Thyroid gland (tissue), 4 donors: ENCODE measurements around the gene CHST14. TPM values are rescaled to one million over a fixed set of nuclear protein-coding genes. Genes with fewer than 3 reads are reported as not detected.

Experiments used
- DNase-seq, 2 donors: peaks; one replicate each; pipeline ENCODE4 v3.0.0-alpha.2; 2019
- H3K27ac ChIP-seq, 3 donors: fragments of 200-600 bp; sonication (generic); 1 replicate in 2 of 3; 2 replicates in 1 of 3; pipeline ENCODE4 v1.5.1; 2016 to 2019; ENCODE audit warnings: mild to moderate bottlenecking in 1 of 3, moderate library complexity in 1 of 3
- H3K27me3 ChIP-seq: fragments of 200-600 bp; sonication (generic); one replicate; pipeline ENCODE4 v1.5.1; 2019
- H3K36me3 ChIP-seq, 2 donors: fragments of 200-600 bp; sonication (generic); one replicate each; pipeline ENCODE4 v1.5.1; 2016 to 2019
- H3K4me1 ChIP-seq, 2 donors: fragments of 200-600 bp; sonication (generic); one replicate each; pipeline ENCODE4 v1.5.1; 2017 to 2019
- H3K4me3 ChIP-seq, 3 donors: fragments of 200-600 bp; sonication (generic); replicated peaks in 1 of 3; 1 replicate in 2 of 3; 2 replicates in 1 of 3; pipeline ENCODE4 v1.5.1; 2016; ENCODE audit warnings: mild to moderate bottlenecking in 1 of 3
- H3K9me3 ChIP-seq: fragments of 200-600 bp; sonication (generic); one replicate; pipeline ENCODE4 v1.5.1; 2017
- POLR2A ChIP-seq, 2 donors: fragments of 450-650 bp; IDR thresholded peaks; one replicate each; pipeline ENCODE4 v1.6.1; 2017; ENCODE audit warnings: antibody characterized with exemption in 2 of 2, mild to moderate bottlenecking in 2 of 2, moderate library complexity in 1 of 2
- WGBS, 2 donors: methylation state at CpG; one replicate each; pipeline ENCODE4 v1.1.5; 2017; 5-methylcytosine and 5-hydroxymethylcytosine counted together
- intact Hi-C: fragments of 100-400 bp; cut with DNase I; formaldehyde crosslinking; loops from one replicate; pipeline ENCODE4 v1.15.1; 2023
- total RNA-seq, 4 donors: library from RNA; depleted of rRNA; stranded (reverse); fragments of >200 nt; gene quantifications; one replicate each; pipeline ENCODE4 v1.2.3, GENCODE V29; 2016
- TF ChIP-seq, protein P1 (sequence below), 6 experiments: fragments of 200-600 bp in 3 of 6; fragments of 450-650 bp in 3 of 6; sonication (generic) in 3 of 6; IDR thresholded peaks; one replicate each; pipeline ENCODE4 v1.5.1; 2016 to 2019; ENCODE audit warnings: antibody characterized with exemption in 6 of 6, mild to moderate bottlenecking in 2 of 6, inconsistent platforms in 1 of 6, moderate library complexity in 1 of 6

The CHST14 gene
- total RNA-seq: 10 to 100 TPM; 15.7 to 22.6 (median 20.1) TPM

GRCh38 chr15:40470423-40471104 is at the start of gene CHST14:
Gene CHST14 (plus strand): TSS chr15:40470984. CDS start chr15:40471214, 230 bp downstream.
- DNase-seq: peak; percentile 59 to 63
- WGBS, 2 donors: 3 to 5% methylated on average over 10 to 15 of the region's 52 CpGs
- Histone ChIP-seq H3K9me3 (no peaks in the 10 kb centered on the region), H3K27ac (peak within 1 kb of the TSS; percentile 73 to 94 (median 76)), H3K4me1 (peaks cover 17 to 21% of the 10 kb centered on the region in 2 donors), H3K36me3 (peaks cover 11 to 13% of the 10 kb centered on the region in 2 donors), H3K4me3 (peak within 1 kb of the TSS; percentile 7 to 93 (median 75)), H3K27me3 (no peaks in the 10 kb centered on the region)
- TF ChIP-seq POLR2A (IDR thresholded peaks at IDR 0.05): peak in 1 of 2 donors; percentile 56
- TF ChIP-seq, protein P1, sequence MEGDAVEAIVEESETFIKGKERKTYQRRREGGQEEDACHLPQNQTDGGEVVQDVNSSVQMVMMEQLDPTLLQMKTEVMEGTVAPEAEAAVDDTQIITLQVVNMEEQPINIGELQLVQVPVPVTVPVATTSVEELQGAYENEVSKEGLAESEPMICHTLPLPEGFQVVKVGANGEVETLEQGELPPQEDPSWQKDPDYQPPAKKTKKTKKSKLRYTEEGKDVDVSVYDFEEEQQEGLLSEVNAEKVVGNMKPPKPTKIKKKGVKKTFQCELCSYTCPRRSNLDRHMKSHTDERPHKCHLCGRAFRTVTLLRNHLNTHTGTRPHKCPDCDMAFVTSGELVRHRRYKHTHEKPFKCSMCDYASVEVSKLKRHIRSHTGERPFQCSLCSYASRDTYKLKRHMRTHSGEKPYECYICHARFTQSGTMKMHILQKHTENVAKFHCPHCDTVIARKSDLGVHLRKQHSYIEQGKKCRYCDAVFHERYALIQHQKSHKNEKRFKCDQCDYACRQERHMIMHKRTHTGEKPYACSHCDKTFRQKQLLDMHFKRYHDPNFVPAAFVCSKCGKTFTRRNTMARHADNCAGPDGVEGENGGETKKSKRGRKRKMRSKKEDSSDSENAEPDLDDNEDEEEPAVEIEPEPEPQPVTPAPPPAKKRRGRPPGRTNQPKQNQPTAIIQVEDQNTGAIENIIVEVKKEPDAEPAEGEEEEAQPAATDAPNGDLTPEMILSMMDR (IDR thresholded peaks at IDR 0.05): no peak
- intact Hi-C loops: no loop called here

DNA sequence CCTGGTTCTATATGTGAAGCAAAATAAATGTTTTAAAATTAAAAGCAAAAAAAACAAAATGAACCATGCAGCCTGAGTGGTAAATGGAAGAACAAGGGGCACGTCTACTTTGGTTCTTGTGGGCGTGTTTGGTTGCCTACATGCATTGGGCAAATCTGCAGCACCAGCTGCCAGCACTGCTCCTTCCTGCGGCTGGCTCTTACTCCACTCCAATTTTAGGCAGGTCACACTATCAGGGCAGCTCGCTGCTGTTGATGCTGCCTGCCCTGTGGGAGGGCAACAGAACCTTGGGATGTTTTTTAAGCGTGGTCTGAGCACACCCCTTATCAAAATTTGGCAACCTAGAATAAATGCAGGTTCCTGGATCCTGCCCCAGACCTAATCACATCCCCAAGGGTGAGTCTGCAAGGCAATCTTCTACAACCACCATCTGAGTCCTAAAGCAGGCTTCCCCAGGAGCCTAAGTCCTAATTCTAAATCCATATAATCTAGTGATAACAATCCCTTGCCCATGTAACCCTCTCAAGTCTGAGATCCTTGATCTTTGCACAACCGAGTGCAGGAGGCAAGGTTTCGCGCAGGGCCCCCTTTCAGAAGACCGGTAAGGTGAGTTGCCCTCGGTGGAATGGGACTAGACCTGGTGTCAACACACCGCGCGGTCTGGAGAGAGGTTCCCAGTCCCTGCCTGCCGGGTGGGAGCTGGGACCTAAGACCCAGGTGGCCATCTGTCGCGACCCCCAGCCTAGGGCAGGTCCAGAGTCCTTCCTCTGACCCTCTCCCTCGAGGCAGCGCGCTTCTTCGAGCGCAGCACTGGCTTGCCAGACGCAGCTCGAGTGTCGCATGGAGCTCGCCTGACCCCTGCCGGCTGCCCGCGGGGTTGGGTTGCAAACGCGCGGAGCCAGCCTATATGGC is 49.3 kb upstream of the CHST14 start:
- Histone ChIP-seq H3K27me3 (no peaks in the 10 kb centered on the region), H3K4me3 (no peak overlapping the region), H3K27ac (peak overlapping the region; percentile 64 to 95 (median 87)), H3K4me1 (peaks cover 23 to 28% of the 10 kb centered on the region in 2 donors), H3K36me3 (peaks cover 15 to 19% of the 10 kb centered on the region in 2 donors), H3K9me3 (no peaks in the 10 kb centered on the region)
- DNase-seq: peak; percentile 81 to 85
- WGBS, 2 donors: 13 to 18% methylated on average over 22 to 30 of the region's 31 CpGs
- intact Hi-C loops: loop anchor here (5.0 to 10.0 kb wide), 2 partner anchors 57 to 139 kb away; partner anchors contain the start of gene ANKRD63
- TF ChIP-seq, protein P1 (IDR thresholded peaks at IDR 0.05): peak; percentile 85 to 99 (median 97)
- peak in 1 of 2 donors; percentile 26 for TF ChIP-seq POLR2A (IDR thresholded peaks at IDR 0.05)

- intact Hi-C loops: loop anchor here (5.0 to 10.0 kb wide), 2 partner anchors 60 to 142 kb away; partner anchors contain the start of gene ANKRD63
- Histone ChIP-seq H3K9me3 (no peaks in the 10 kb centered on the region), H3K4me1 (peaks cover 23 to 25% of the 10 kb centered on the region in 2 donors), H3K36me3 (no peaks in the 10 kb centered on the region), H3K27ac (no peak overlapping the region), H3K4me3 (no peak overlapping the region), H3K27me3 (no peaks in the 10 kb centered on the region)
- 90 to 92% methylated on average over 6 of the region's 6 CpGs for WGBS, 2 donors
- no peak for TF ChIP-seq POLR2A (IDR thresholded peaks at IDR 0.05)
- TF ChIP-seq, protein P1 (IDR thresholded peaks at IDR 0.05): no peak
- no peak for DNase-seq
Observed at GRCh38 chr15:40424483-40425115, 46.2 kb upstream of the CHST14 start.

DNA sequence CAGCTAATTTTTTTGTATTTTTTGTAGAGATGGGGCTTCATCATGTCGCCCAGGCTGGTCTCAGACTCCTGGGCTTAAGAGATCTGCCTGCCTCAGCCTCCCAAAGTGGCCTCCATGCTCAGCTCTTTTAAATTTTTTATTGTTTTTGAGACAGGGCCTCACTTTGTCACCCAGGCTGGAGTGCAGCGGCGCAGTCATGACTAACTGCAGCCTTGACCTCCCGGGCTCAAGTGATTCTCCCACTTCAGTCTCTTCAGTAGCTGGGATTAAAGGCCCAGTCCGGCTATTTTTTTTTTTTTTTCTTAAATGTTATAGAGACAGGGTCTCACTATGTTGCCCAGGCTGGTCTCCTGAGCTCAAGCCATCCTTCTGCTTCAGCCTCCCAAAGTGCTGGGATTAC is 45.1 kb upstream of the CHST14 start:
- peaks cover 14% of the 10 kb centered on the region in 2 donors for H3K4me1 ChIP-seq
- H3K36me3 ChIP-seq: no peaks in the 10 kb centered on the region
- no peak for DNase-seq
- H3K27ac ChIP-seq: no peak overlapping the region
- H3K9me3 ChIP-seq: no peaks in the 10 kb centered on the region
- TF ChIP-seq, protein P1 (IDR thresholded peaks at IDR 0.05): no peak
- TF ChIP-seq POLR2A (IDR thresholded peaks at IDR 0.05): no peak
- H3K27me3 ChIP-seq: no peaks in the 10 kb centered on the region
- H3K4me3 ChIP-seq: no peak overlapping the region
- intact Hi-C loops: loop anchor here (10.0 kb wide), 1 partner anchor 61 kb away; no protein-coding TSS in a partner anchor
- 90 to 93% methylated on average over 5 of the region's 5 CpGs for WGBS, 2 donors
